ENCODE results near the gene RNF187. TPM values are rescaled to one million over a fixed set of nuclear protein-coding genes. Genes with fewer than 3 reads are reported as not detected.

RNF187 gene
- polyA plus RNA-seq, 1 donor (not counting 4 experiments of a cell fraction or from before 2014, with no cell fraction given), result 65.8 TPM

- Histone ChIP-seq H3K9me3 (ENCODE audit: control insufficient read depth, low read depth, low read length) (no peaks in the 10 kb centered on the region), H3K4me2 (ENCODE audit: control insufficient read depth, extremely low read depth, insufficient read depth, low read depth, low read length) (no peak overlapping the region), H4K20me1 (ENCODE audit: control insufficient read depth, extremely low read depth, insufficient read depth, low read length) (no peaks in the 10 kb centered on the region), H3K27me3 (ENCODE audit: control insufficient read depth, extremely low read depth, insufficient read depth, low read length) (peaks cover 56% of the 10 kb centered on the region), H3K9me1 (ENCODE audit: control insufficient read depth, extremely low read depth, insufficient read depth, low read length) (no peaks in the 10 kb centered on the region), H3K36me3 (ENCODE audit: control insufficient read depth in 2 of 2, extremely low read depth in 1 of 2, insufficient read depth in 2 of 2, low read length in 2 of 2) (no peaks in the 10 kb centered on the region), H3K4me3 (ENCODE audit: control insufficient read depth in 2 of 3, extremely low read depth in 1 of 3, insufficient read depth in 2 of 3, low read depth in 1 of 3, low read length in 3 of 3) (no peak overlapping the region), H2AFZ (ENCODE audit: control insufficient read depth, low read length) (no peak overlapping the region), H3K9ac (ENCODE audit: control insufficient read depth, extremely low read depth, insufficient read depth, low read length) (no peak overlapping the region), H3K79me2 (ENCODE audit: control insufficient read depth, insufficient read depth, low read length) (no peaks in the 10 kb centered on the region), H3K27ac (ENCODE audit: control insufficient read depth, insufficient read depth, low read length) (no peak overlapping the region), H3K4me1 (ENCODE audit: control insufficient read depth, extremely low read depth, insufficient read depth, low read length) (peaks cover 7% of the 10 kb centered on the region)
- DNase-seq (ENCODE audit: low read depth, low spot score) (no peak), FAIRE-seq (no peak)
- dilution Hi-C loops (cut with MboI; ENCODE audit: extremely low pct_ligation_motif_present, low sequenced_read_pairs), result no loop called here
- TF ChIP-seq CTCF (optimal IDR thresholded peaks at IDR 0.05 in 1 of 3, IDR thresholded peaks at IDR 0.05 in 1 of 3, conservative IDR thresholded peaks at IDR 0.05 in 1 of 3; ENCODE audit: extremely low read depth in 1 of 3, insufficient read depth in 2 of 3, low read length in 3 of 3) (no peak), EZH2 (IDR thresholded peaks at IDR 0.05; ENCODE audit: low read length) (no peak)
These were observed 43.8 kb upstream of the RNF187 start for GRCh38 chr1:228443395-228443794.

GRCh38 chr1:228445490-228445842, 41.7 kb upstream of the RNF187 start:
- no peaks in the 10 kb centered on the region for H3K36me3 ChIP-seq (ENCODE audit: control insufficient read depth in 2 of 2, extremely low read depth in 1 of 2, insufficient read depth in 2 of 2, low read length in 2 of 2)
- H3K27me3 ChIP-seq (ENCODE audit: control insufficient read depth, extremely low read depth, insufficient read depth, low read length), result peaks cover 49% of the 10 kb centered on the region

More at GRCh38 chr1:228445490-228445842, 41.7 kb upstream of the RNF187 start:
- DNase-seq (ENCODE audit: low read depth, low spot score) (no peak), FAIRE-seq (no peak)
- Histone ChIP-seq H3K4me1 (ENCODE audit: control insufficient read depth, extremely low read depth, insufficient read depth, low read length) (peaks cover 7% of the 10 kb centered on the region), H4K20me1 (ENCODE audit: control insufficient read depth, extremely low read depth, insufficient read depth, low read length) (no peaks in the 10 kb centered on the region), H3K4me2 (ENCODE audit: control insufficient read depth, extremely low read depth, insufficient read depth, low read depth, low read length) (peak overlapping the region; percentile 74), H3K9me3 (ENCODE audit: control insufficient read depth, low read depth, low read length) (no peaks in the 10 kb centered on the region), H3K79me2 (ENCODE audit: control insufficient read depth, insufficient read depth, low read length) (no peaks in the 10 kb centered on the region), H3K9me1 (ENCODE audit: control insufficient read depth, extremely low read depth, insufficient read depth, low read length) (no peaks in the 10 kb centered on the region), H3K4me3 (ENCODE audit: control insufficient read depth in 2 of 3, extremely low read depth in 1 of 3, insufficient read depth in 2 of 3, low read depth in 1 of 3, low read length in 3 of 3) (peak overlapping the region in 2 of 3 experiments; percentile 13 to 50), H3K9ac (ENCODE audit: control insufficient read depth, extremely low read depth, insufficient read depth, low read length) (no peak overlapping the region), H3K27ac (ENCODE audit: control insufficient read depth, insufficient read depth, low read length) (no peak overlapping the region), H2AFZ (ENCODE audit: control insufficient read depth, low read length) (peak overlapping the region; percentile 42)
- TF ChIP-seq CTCF (optimal IDR thresholded peaks at IDR 0.05 in 1 of 3, IDR thresholded peaks at IDR 0.05 in 1 of 3, conservative IDR thresholded peaks at IDR 0.05 in 1 of 3; ENCODE audit: extremely low read depth in 1 of 3, insufficient read depth in 2 of 3, low read length in 3 of 3), result no peak
- TF ChIP-seq EZH2 (IDR thresholded peaks at IDR 0.05; ENCODE audit: low read length), result no peak
- dilution Hi-C loops (cut with MboI; ENCODE audit: extremely low pct_ligation_motif_present, low sequenced_read_pairs), result no loop called here
